Activated CD4-positive, alpha-beta memory T cell treated with anti-CD3 and anti-CD28 coated beads for 36 hours (primary cell): ENCODE measurements around the gene SOX10. TPM values are rescaled to one million over a fixed set of nuclear protein-coding genes. Genes with fewer than 3 reads are reported as not detected.
A peak's percentile ranks its signal among the peaks of the same experiment; 100 is the strongest.
"Not testable (repeated sequence)": the region's sequence is repeated elsewhere in the genome, so short reads cannot be mapped to it uniquely, and the experiment has no call there.

Experiments used
- CTCF ChIA-PET: fragments of 350-600 bp; sonication (Branson Sonifier 250); formaldehyde crosslinking; loops from one replicate; lab custom pipeline; 2021; ENCODE audit warnings: antibody characterized with exemption, inconsistent platforms; lab: Charles Lee
- POLR2A ChIA-PET: fragments of 350-600 bp; sonication (Branson Sonifier 250); formaldehyde crosslinking; loops from one replicate; lab custom pipeline; 2021; ENCODE audit warnings: antibody characterized with exemption; lab: Charles Lee
- DNase-seq: peaks from one replicate; pipeline ENCODE4 v3.0.0-alpha.2; 2020
- H3K27ac Mint-ChIP-seq: one replicate; pipeline ENCODE4 v1.8.0; 2021; ENCODE audit warnings: mixed read lengths
- H3K27me3 Mint-ChIP-seq: one replicate; pipeline ENCODE4 v1.8.0; 2021; ENCODE audit warnings: mixed read lengths
- H3K36me3 Mint-ChIP-seq: one replicate; pipeline ENCODE4 v1.8.0; 2021; ENCODE audit warnings: mixed read lengths
- H3K4me1 Mint-ChIP-seq: one replicate; pipeline ENCODE4 v1.8.0; 2021; ENCODE audit warnings: low read depth, mixed read lengths
- H3K4me3 Mint-ChIP-seq: one replicate; pipeline ENCODE4 v1.8.0; 2021; ENCODE audit warnings: mild to moderate bottlenecking, mixed read lengths
- H3K9me3 Mint-ChIP-seq: one replicate; pipeline ENCODE4 v1.8.0; 2021; ENCODE audit warnings: mixed read lengths
- intact Hi-C: fragments of 100-400 bp; cut with micrococcal nuclease; formaldehyde crosslinking; loops from one replicate; pipeline ENCODE4 v1.15.1; 2023
- total RNA-seq, 2 experiments: library from RNA; stranded (reverse); gene quantifications; one replicate each; pipeline ENCODE4 v1.2.3, GENCODE V29; 2021

Gene SOX10
- total RNA-seq, 2 experiments from 2014 or later: not detected

- H3K36me3 Mint-ChIP-seq, H3K27me3 Mint-ChIP-seq, H3K4me3 Mint-ChIP-seq, intact Hi-C loops, H3K9me3 Mint-ChIP-seq, H3K27ac Mint-ChIP-seq, H3K4me1 Mint-ChIP-seq, DNase-seq: not testable (repeated sequence)
- CTCF ChIA-PET: interaction anchor here (1.0 kb wide), 1 partner anchor 10 kb away, joined by 4 read pairs; no protein-coding TSS in a partner anchor
- POLR2A ChIA-PET: interaction anchor here (1.6 kb wide), 1 partner anchor 9 kb away, joined by 3 read pairs; the partner anchor contains the start of genes C22orf23 and POLR2F
Measured at GRCh38 chr22:37944423-37944822, 39.9 kb downstream of the SOX10 start.

DNA sequence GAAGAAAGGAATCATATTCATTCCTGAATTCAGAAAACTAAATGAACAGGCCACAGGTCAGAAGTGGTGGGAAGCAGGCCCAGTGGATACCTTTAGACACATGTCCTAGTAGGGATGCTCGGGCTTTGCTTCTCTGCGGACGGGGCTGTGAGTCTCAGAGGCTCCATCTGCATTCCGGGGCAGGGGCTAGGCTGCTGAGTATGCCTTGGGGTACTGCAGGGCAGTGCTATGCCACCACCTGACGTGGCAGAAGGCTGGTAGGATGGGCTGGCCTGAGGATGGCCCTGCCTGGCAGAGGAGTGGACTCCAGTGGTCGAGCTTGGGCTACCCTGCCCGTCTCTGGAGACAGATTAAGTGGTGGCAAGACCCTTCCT is 40.5 kb downstream of the SOX10 start:
- H3K36me3 Mint-ChIP-seq: peaks cover 5% of the 10 kb centered on the region
- ChIA-PET POLR2A (interaction anchor here (1.6 kb wide), 1 partner anchor 10 kb away, joined by 3 read pairs; the partner anchor contains the start of genes C22orf23 and POLR2F), CTCF (interaction anchor here (1.0 kb wide), 2 partner anchors 10 kb away, joined by 3 to 4 read pairs; no protein-coding TSS in a partner anchor)
- no peak for DNase-seq
- H3K4me1 Mint-ChIP-seq: no peaks in the 10 kb centered on the region
- intact Hi-C loops: no loop called here
- no peak overlapping the region for H3K4me3 Mint-ChIP-seq
- H3K27me3 Mint-ChIP-seq: no peaks in the 10 kb centered on the region
- no peaks in the 10 kb centered on the region for H3K9me3 Mint-ChIP-seq
- no peak overlapping the region for H3K27ac Mint-ChIP-seq

- H3K4me1 Mint-ChIP-seq: no peaks in the 10 kb centered on the region
- no peaks in the 10 kb centered on the region for H3K9me3 Mint-ChIP-seq
- H3K36me3 Mint-ChIP-seq: peaks cover 5% of the 10 kb centered on the region
- H3K4me3 Mint-ChIP-seq: no peak overlapping the region
- DNase-seq: no peak
- intact Hi-C loops: no loop called here
- ChIA-PET CTCF (interaction anchor here (0.8 to 1.0 kb wide), 2 partner anchors 9 to 10 kb away, joined by 3 read pairs; partner anchors contain the start of genes C22orf23 and POLR2F), POLR2A (interaction anchor here (1.6 kb wide), 1 partner anchor 10 kb away, joined by 3 read pairs; the partner anchor contains the start of genes C22orf23 and POLR2F)
- H3K27ac Mint-ChIP-seq: no peak overlapping the region
- H3K27me3 Mint-ChIP-seq: no peaks in the 10 kb centered on the region
Measured at GRCh38 chr22:37943136-37943824, 41.1 kb downstream of the SOX10 start.

- no peak for DNase-seq
- Mint-ChIP-seq H3K27me3 (no peaks in the 10 kb centered on the region), H3K27ac (no peak overlapping the region), H3K9me3 (no peaks in the 10 kb centered on the region), H3K4me1 (no peaks in the 10 kb centered on the region), H3K36me3 (peaks cover 7% of the 10 kb centered on the region), H3K4me3 (no peak overlapping the region)
- intact Hi-C loops: no loop called here
- POLR2A ChIA-PET: interaction anchor here (1.2 kb wide), 1 partner anchor 45 kb away, joined by 3 read pairs; no protein-coding TSS in a partner anchor
- CTCF ChIA-PET: no interaction called here
Measured at GRCh38 chr22:37942133-37942532, 42.2 kb downstream of the SOX10 start.

DNA sequence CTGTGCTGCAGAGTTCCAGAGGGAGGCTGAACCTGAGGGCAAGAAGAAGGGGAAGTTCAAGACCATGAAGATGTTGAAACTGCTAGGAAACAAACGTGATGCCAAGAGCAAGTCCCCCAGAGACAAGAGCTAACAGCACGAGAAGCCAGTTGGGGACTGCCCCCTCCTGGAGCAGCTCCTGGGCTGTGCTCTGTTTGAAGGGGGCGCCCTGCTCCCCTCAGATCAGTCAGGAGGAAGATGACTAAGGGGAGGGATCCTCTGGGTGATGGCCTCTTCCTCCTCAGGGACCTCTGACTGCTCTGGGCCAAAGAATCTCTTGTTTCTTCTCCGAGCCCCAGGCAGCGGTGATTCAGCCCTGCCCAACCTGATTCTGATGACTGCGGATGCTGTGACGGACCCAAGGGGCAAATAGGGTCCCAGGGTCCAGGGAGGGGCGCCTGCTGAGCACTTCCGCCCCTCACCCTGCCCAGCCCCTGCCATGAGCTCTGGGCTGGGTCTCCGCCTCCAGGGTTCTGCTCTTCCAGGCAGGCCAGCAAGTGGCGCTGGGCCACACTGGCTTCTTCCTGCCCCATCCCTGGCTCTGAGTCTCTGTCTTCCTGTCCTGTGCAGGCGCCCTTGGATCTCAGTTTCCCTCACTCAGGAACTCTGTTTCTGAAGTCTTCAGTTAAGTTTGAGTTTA is 43.5 kb downstream of the SOX10 start:
- CTCF ChIA-PET: no interaction called here
- H3K27ac Mint-ChIP-seq: no peak overlapping the region

GRCh38 chr22:37933711-37934376 is 50.5 kb downstream of the SOX10 start:
- intact Hi-C loops: loop anchor here (1.0 to 2.0 kb wide), 2 partner anchors 47 to 117 kb away; no protein-coding TSS in a partner anchor
- CTCF ChIA-PET: interaction anchor here (0.5 to 7.9 kb wide), 21 partner anchors 10 to 750 kb away, joined by 3 to 58 read pairs (median 3); partner anchors contain the start of genes C22orf23, MICALL1 and POLR2F
- DNase-seq: peak; percentile 93
- POLR2A ChIA-PET: interaction anchor here (0.8 kb wide), 1 partner anchor 15 kb away, joined by 3 read pairs; no protein-coding TSS in a partner anchor
- Mint-ChIP-seq H3K27me3 (no peaks in the 10 kb centered on the region), H3K4me1 (peaks cover 8% of the 10 kb centered on the region), H3K36me3 (peaks cover 4% of the 10 kb centered on the region), H3K9me3 (no peaks in the 10 kb centered on the region), H3K4me3 (no peak overlapping the region), H3K27ac (no peak overlapping the region)

More for the DNA sequence above, 43.5 kb downstream of the SOX10 start:
- no peaks in the 10 kb centered on the region for H3K4me1 Mint-ChIP-seq
- no peak for DNase-seq
- intact Hi-C loops: no loop called here
- H3K4me3 Mint-ChIP-seq: no peak overlapping the region
- POLR2A ChIA-PET: no interaction called here
- H3K36me3 Mint-ChIP-seq: peaks cover 9% of the 10 kb centered on the region
- H3K27me3 Mint-ChIP-seq: no peaks in the 10 kb centered on the region
- H3K9me3 Mint-ChIP-seq: no peaks in the 10 kb centered on the region

- no peaks in the 10 kb centered on the region for H3K27me3 Mint-ChIP-seq
- H3K4me1 Mint-ChIP-seq: peaks cover 8% of the 10 kb centered on the region
- ChIA-PET POLR2A (no interaction called here), CTCF (interaction anchor here (1.0 to 7.9 kb wide), 7 partner anchors 11 to 120 kb away, joined by 3 to 58 read pairs (median 4); partner anchors contain the start of gene MICALL1)
- H3K27ac Mint-ChIP-seq: no peak overlapping the region
- DNase-seq: no peak
- H3K9me3 Mint-ChIP-seq: no peaks in the 10 kb centered on the region
- intact Hi-C loops: no loop called here
- H3K36me3 Mint-ChIP-seq: peaks cover 4% of the 10 kb centered on the region
- H3K4me3 Mint-ChIP-seq: no peak overlapping the region
Measured at GRCh38 chr22:37932821-37933578, 51.4 kb downstream of the SOX10 start.

DNA sequence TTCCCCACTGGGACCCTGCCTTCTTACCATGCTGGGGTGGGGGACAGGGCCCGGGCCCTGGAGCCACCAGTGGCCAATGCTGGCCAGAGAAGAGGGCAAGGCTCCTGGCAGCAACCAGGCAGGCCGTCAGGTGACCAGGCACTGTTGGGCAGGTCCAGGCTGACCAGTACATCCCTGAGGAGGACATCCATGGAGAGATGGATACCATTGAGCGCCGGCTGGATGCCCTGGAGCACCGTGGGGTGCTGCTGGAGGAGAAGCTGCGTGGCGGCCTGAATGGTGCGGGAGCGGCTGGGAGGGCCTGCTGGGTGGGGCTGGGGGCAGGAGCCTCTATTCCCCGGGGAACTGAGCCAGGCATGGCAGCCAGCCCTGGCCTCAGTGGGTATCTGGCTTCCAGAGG is 52.0 kb downstream of the SOX10 start:
- POLR2A ChIA-PET: no interaction called here
- H3K27me3 Mint-ChIP-seq: no peaks in the 10 kb centered on the region
- H3K4me3 Mint-ChIP-seq: no peak overlapping the region
- H3K4me1 Mint-ChIP-seq: peaks cover 8% of the 10 kb centered on the region
- H3K27ac Mint-ChIP-seq: no peak overlapping the region
- CTCF ChIA-PET: interaction anchor here (1.0 to 7.9 kb wide), 4 partner anchors 27 to 121 kb away, joined by 3 to 58 read pairs (median 8); partner anchors contain the start of gene MICALL1
- intact Hi-C loops: no loop called here
- peaks cover 2% of the 10 kb centered on the region for H3K36me3 Mint-ChIP-seq
- DNase-seq: no peak
- H3K9me3 Mint-ChIP-seq: no peaks in the 10 kb centered on the region

DNA sequence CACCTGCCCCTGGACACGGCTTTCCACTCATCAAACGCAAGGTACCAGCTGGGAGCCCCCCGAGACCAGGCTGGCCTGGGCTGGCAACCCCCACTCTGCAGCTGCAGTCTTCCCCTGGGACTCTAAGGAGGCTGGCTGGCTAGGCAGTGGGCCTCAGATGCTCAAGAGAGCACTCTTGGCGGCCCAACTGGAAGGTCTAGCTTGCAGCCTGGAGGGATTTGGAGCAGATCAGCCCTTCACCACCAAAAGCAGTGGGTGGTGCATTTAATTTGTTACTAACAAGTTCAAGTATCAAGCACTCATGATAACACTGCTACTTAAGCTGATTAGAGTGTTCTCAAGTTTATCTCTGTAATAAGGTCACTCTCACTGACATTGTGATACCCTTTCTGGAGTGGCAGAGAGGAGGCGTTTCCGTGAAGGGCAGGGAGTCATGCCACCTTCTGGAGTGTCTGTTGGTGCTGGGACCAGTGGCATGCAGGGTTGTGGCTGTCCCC is 52.4 kb downstream of the SOX10 start:
- POLR2A ChIA-PET: no interaction called here

DNA sequence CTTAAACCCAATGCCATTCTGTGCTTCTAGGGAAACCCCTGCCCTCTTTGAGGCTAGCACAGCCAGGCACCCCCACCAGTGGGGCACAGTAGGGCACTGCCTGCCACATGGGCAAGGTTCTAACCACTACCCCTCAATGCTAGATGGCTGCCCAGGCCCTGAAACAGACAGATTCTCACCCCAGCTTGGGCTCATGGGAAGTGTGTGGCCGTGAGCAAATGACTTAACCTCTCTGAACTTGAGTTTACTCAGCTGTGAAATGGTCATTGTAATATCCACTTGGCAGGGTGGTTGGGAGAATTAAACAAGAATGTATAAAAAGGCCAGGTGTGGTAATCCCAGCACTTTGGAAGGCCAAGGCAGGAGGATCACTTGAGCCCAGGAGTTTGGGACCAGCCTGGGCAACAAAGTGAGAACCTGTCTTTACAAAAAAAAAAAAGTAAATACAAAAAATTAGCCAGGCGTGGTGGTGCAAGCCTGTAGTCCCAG is 53.4 kb downstream of the SOX10 start:
- POLR2A ChIA-PET: no interaction called here
- no peaks in the 10 kb centered on the region for H3K27me3 Mint-ChIP-seq
- no peaks in the 10 kb centered on the region for H3K36me3 Mint-ChIP-seq
- no peak overlapping the region for H3K27ac Mint-ChIP-seq
- peaks cover 8% of the 10 kb centered on the region for H3K4me1 Mint-ChIP-seq
- CTCF ChIA-PET: interaction anchor here (1.3 to 7.9 kb wide), 2 partner anchors 14 to 113 kb away, joined by 3 to 58 read pairs; no protein-coding TSS in a partner anchor
- DNase-seq: no peak
- H3K9me3 Mint-ChIP-seq: no peaks in the 10 kb centered on the region
- no peak overlapping the region for H3K4me3 Mint-ChIP-seq
- intact Hi-C loops: no loop called here

More for the DNA sequence above, 52.4 kb downstream of the SOX10 start:
- DNase-seq: no peak
- Mint-ChIP-seq H3K27me3 (no peaks in the 10 kb centered on the region), H3K4me3 (no peak overlapping the region), H3K9me3 (no peaks in the 10 kb centered on the region), H3K27ac (no peak overlapping the region), H3K36me3 (peaks cover 2% of the 10 kb centered on the region), H3K4me1 (peaks cover 8% of the 10 kb centered on the region)
- intact Hi-C loops: no loop called here
- CTCF ChIA-PET: interaction anchor here (1.3 to 7.9 kb wide), 3 partner anchors 15 to 114 kb away, joined by 3 to 58 read pairs (median 12); partner anchors contain the start of gene MICALL1
